ENCODE results near the gene SST. TPM values are rescaled to one million over a fixed set of nuclear protein-coding genes. Genes with fewer than 3 reads are reported as not detected.
A peak's percentile ranks its signal among the peaks of the same experiment; 100 is the strongest.

SST gene
- total RNA-seq, 3 donors from 2014 or later (not counting 1 experiment from before 2014, with no cell fraction given) = not detected

GRCh38 chr3:187717572-187717971 is 47.4 kb upstream of the SST start:
- peaks cover 4 to 9% of the 10 kb centered on the region in 2 donors for H3K4me1 Mint-ChIP-seq

GRCh38 chr3:187714404-187714979 is 44.3 kb upstream of the SST start:
- Mint-ChIP-seq H3K9me3 (no peaks in the 10 kb centered on the region), H3K4me3 (no peak overlapping the region), H3K36me3 (no peaks in the 10 kb centered on the region), H3K27ac (no peak overlapping the region), H3K27me3 (ENCODE audit: low read depth in 2 of 2) (peaks cover 8 to 12% of the 10 kb centered on the region in 2 donors), H3K4me1 (peaks cover 4 to 9% of the 10 kb centered on the region in 2 donors)
- no peaks in the 10 kb centered on the region for H3K9me3 ChIP-seq (ENCODE audit: control insufficient read depth, insufficient read depth, low read length)
- no peaks in the 10 kb centered on the region for H3K36me3 ChIP-seq (ENCODE audit: control insufficient read depth, insufficient read depth, low read length)
- intact Hi-C loops (cut with micrococcal nuclease) = loop anchor here (1.0 kb wide), 3 partner anchors 98 to 494 kb away; no protein-coding TSS in a partner anchor
- H3K4me1 ChIP-seq (ENCODE audit: control insufficient read depth, insufficient read depth, low read length) = no peaks in the 10 kb centered on the region
- H3K27me3 ChIP-seq (ENCODE audit: control insufficient read depth, insufficient read depth, low read length) = no peaks in the 10 kb centered on the region
- DNase-seq (peak; percentile 55 to 86), ATAC-seq (peak; percentile 92 to 96 (median 93))
- no peak overlapping the region for H3K4me3 ChIP-seq (ENCODE audit: low read length)
- TF ChIP-seq CTCF (IDR thresholded peaks at IDR 0.05) = peak; percentile 95
- no peak overlapping the region for H3K27ac ChIP-seq (ENCODE audit: low read length)
- WGBS (ENCODE audit: insufficient coverage) = 22% methylated on average over 3 of the region's 4 CpGs

More at GRCh38 chr3:187717572-187717971, 47.4 kb upstream of the SST start:
- Histone ChIP-seq H3K36me3 (ENCODE audit: control insufficient read depth, insufficient read depth, low read length) (peaks cover 12% of the 10 kb centered on the region), H3K4me3 (ENCODE audit: low read length) (no peak overlapping the region), H3K27me3 (ENCODE audit: control insufficient read depth, insufficient read depth, low read length) (no peaks in the 10 kb centered on the region), H3K27ac (ENCODE audit: low read length) (no peak overlapping the region), H3K9me3 (ENCODE audit: control insufficient read depth, insufficient read depth, low read length) (no peaks in the 10 kb centered on the region), H3K4me1 (ENCODE audit: control insufficient read depth, insufficient read depth, low read length) (no peaks in the 10 kb centered on the region)
- Mint-ChIP-seq H3K4me3 (no peak overlapping the region), H3K9me3 (no peaks in the 10 kb centered on the region), H3K27me3 (ENCODE audit: low read depth in 2 of 2) (peaks cover 8 to 12% of the 10 kb centered on the region in 2 donors), H3K36me3 (peaks cover 11% of the 10 kb centered on the region), H3K27ac (no peak overlapping the region)
- no peak for TF ChIP-seq CTCF (IDR thresholded peaks at IDR 0.05)
- no peak for DNase-seq
- 67% methylated on average over 1 of the region's 1 CpG for WGBS (ENCODE audit: insufficient coverage)
- intact Hi-C loops (cut with micrococcal nuclease) = no loop called here
- no peak for ATAC-seq

- intact Hi-C loops (cut with micrococcal nuclease) = no loop called here
- Mint-ChIP-seq H3K4me3 (no peak overlapping the region), H3K9me3 (no peaks in the 10 kb centered on the region), H3K27ac (no peak overlapping the region), H3K36me3 (no peaks in the 10 kb centered on the region), H3K4me1 (peaks cover 4 to 9% of the 10 kb centered on the region in 2 donors), H3K27me3 (ENCODE audit: low read depth in 2 of 2) (peaks cover 8 to 12% of the 10 kb centered on the region in 2 donors)
- WGBS (ENCODE audit: insufficient coverage) = 91% methylated on average over 2 of the region's 2 CpGs
- peak in 1 of 3 donors; percentile 59 for ATAC-seq
- no peaks in the 10 kb centered on the region for H3K36me3 ChIP-seq (ENCODE audit: control insufficient read depth, insufficient read depth, low read length)
- TF ChIP-seq CTCF (IDR thresholded peaks at IDR 0.05) = no peak
- no peaks in the 10 kb centered on the region for H3K9me3 ChIP-seq (ENCODE audit: control insufficient read depth, insufficient read depth, low read length)
- H3K4me1 ChIP-seq (ENCODE audit: control insufficient read depth, insufficient read depth, low read length) = no peaks in the 10 kb centered on the region
- H3K4me3 ChIP-seq (ENCODE audit: low read length) = no peak overlapping the region
- H3K27ac ChIP-seq (ENCODE audit: low read length) = no peak overlapping the region
- DNase-seq = peak in 1 of 2 donors; percentile 61
- H3K27me3 ChIP-seq (ENCODE audit: control insufficient read depth, insufficient read depth, low read length) = no peaks in the 10 kb centered on the region
Measured at GRCh38 chr3:187713504-187713903, 43.3 kb upstream of the SST start.

- DNase-seq (no peak), ATAC-seq (no peak)
- H3K9me3 ChIP-seq (ENCODE audit: control insufficient read depth, insufficient read depth, low read length) = no peaks in the 10 kb centered on the region
- TF ChIP-seq CTCF (IDR thresholded peaks at IDR 0.05) = no peak
- Mint-ChIP-seq H3K27ac (no peak overlapping the region), H3K4me3 (no peak overlapping the region), H3K36me3 (no peaks in the 10 kb centered on the region), H3K4me1 (peaks cover 0 to 3% of the 10 kb centered on the region in 2 donors), H3K27me3 (ENCODE audit: low read depth in 2 of 2) (peaks cover 2 to 9% of the 10 kb centered on the region in 2 donors), H3K9me3 (no peaks in the 10 kb centered on the region)
- intact Hi-C loops (cut with micrococcal nuclease) = no loop called here
- H3K4me3 ChIP-seq (ENCODE audit: low read length) = no peak overlapping the region
- H3K27ac ChIP-seq (ENCODE audit: low read length) = no peak overlapping the region
- H3K36me3 ChIP-seq (ENCODE audit: control insufficient read depth, insufficient read depth, low read length) = no peaks in the 10 kb centered on the region
- no peaks in the 10 kb centered on the region for H3K4me1 ChIP-seq (ENCODE audit: control insufficient read depth, insufficient read depth, low read length)
- WGBS (ENCODE audit: insufficient coverage) = 73% methylated on average over 4 of the region's 4 CpGs
- H3K27me3 ChIP-seq (ENCODE audit: control insufficient read depth, insufficient read depth, low read length) = no peaks in the 10 kb centered on the region
Measured at GRCh38 chr3:187709155-187709554, 39.0 kb upstream of the SST start.

Measured in natural killer cell (primary cell).